GM12892 (cell line): ENCODE data around the gene STARD9.
"Not testable (repeated sequence)": the region's sequence is repeated elsewhere in the genome, so short reads cannot be mapped to it uniquely, and the experiment has no call there.

ENCODE experiments used
- DNase-seq: peaks from one replicate; pipeline ENCODE4 v3.0.0; 2011; ENCODE audit not compliant: insufficient read length
- FAIRE-seq: peaks from 2 replicates; lab custom pipeline; 2011; peaks lifted over from hg19 to GRCh38; lab: Jason Lieb, UNC
- POLR2A ChIP-seq: IDR thresholded peaks from 2 replicates; pipeline ENCODE4 v1.6.1; 2011; ENCODE audit warnings: low read depth, low read length, control low read depth
- POLR2AphosphoS5 ChIP-seq: IDR thresholded peaks from 2 replicates; pipeline ENCODE4 v1.6.1; 2011; ENCODE audit warnings: low read depth, low read length, control low read depth
- TAF1 ChIP-seq: IDR thresholded peaks from 2 replicates; pipeline ENCODE4 v1.6.1; 2011; ENCODE audit warnings: low read depth, mild to moderate bottlenecking, control low read depth, low read length, borderline replicate concordance

STARD9 gene

DNA sequence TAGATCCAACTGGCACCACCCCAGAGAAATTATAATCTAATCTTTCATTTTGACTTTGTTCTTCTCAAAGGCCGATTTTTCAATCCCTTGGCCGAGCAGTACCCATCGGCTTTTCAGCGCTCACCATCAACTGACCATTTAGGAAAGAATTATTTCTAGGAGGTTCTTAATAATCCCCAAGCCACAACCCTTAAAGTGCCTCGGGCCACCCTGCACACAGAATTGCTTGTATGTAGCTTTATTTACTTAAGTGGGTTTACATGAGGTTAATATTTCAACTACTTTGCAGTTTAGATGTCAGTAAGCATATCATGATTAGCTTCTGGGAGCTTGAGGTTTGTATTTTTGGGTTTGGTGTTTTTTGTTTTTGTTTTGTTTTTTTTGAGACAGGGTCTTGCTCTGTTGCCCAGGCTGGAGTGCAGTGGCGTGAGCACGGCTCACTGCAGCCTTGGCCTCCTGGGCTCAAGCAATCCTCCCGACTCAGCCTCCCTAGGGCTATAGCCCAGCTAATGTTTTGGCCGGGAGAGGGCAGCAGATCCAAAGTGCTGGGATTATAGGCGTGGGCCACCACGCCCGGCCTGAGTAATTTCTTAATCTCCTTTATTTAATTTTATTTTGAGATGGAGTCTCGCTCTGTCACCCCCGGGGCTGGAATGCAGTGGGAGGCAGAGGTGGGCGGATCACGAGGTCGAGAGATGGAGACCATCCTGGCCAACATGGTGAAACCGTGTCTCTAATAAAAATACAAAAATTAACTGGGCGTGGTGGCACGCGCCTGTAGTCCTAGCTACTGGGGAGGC lies 162.3 kb downstream of the STARD9 start:
- TF ChIP-seq POLR2AphosphoS5 (no peak), POLR2A (no peak), TAF1 (no peak)
- peak; percentile 5 for FAIRE-seq
- no peak for DNase-seq

DNA sequence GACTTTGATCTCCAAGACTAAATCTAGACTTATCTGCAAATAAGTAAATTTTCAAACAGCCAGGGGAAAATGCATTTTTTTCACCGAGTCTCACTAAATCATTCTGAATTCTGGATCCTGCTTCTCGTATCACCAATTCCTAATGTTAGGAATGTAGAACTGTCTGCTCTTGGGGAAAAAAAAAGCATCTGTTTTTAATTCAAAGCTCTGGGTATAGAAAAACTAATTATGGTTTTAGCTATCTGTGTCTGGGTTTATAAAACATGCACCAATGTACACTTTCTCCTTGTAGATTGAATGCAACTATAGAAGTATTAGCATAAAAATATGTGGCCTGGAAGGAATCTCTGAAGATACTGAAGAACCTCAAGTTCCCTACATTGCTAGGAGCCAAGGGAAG lies 166.3 kb downstream of the STARD9 start:
- DNase-seq (no peak), FAIRE-seq (no peak)
- TF ChIP-seq POLR2A (no peak), POLR2AphosphoS5 (no peak), TAF1 (no peak)

DNA sequence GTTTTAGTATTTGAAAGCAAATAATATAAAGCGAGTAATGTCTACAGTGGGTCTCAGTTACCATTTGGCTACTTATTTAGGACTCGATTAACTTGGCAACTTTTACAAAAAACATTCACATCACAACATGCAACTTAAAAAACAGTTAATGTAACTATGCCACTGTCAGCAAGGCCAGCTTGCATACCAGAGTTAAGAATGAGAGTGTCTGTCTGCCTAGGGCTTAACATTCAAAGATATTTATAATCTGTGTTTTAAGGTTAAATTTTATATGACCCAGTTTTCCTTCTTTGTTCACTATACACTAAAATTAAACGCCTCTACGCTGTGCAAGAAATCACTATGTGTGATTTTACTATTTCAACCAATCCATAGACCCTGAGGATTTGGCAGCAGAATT lies 166.7 kb downstream of the STARD9 start:
- no peak for FAIRE-seq
- no peak for DNase-seq

DNA sequence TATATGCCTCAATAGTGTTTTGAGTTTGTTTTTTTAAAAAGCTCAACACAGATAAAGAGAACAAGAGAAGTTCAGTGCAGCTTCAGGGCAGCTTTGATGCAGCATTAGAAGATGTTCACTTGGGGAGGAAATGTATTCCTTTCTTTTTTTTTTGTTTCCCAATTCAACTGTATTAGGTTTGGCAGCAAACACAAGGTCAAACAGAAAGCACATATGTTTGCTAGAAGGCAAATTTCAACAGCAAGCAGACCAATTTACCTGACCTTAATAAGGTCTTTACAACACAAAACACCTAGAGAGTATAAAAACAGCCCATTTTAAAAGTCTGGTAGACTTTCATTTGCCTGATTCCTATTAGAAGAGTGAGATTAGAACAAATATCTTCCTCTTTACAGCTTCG lies 168.8 kb downstream of the STARD9 start:
- TF ChIP-seq POLR2AphosphoS5, result no peak
- TF ChIP-seq TAF1, result no peak
- TF ChIP-seq POLR2A, result no peak
- FAIRE-seq, result no peak
- no peak for DNase-seq

More for the DNA sequence above, 166.7 kb downstream of the STARD9 start:
- TF ChIP-seq POLR2AphosphoS5 (no peak), POLR2A (no peak), TAF1 (no peak)

DNA sequence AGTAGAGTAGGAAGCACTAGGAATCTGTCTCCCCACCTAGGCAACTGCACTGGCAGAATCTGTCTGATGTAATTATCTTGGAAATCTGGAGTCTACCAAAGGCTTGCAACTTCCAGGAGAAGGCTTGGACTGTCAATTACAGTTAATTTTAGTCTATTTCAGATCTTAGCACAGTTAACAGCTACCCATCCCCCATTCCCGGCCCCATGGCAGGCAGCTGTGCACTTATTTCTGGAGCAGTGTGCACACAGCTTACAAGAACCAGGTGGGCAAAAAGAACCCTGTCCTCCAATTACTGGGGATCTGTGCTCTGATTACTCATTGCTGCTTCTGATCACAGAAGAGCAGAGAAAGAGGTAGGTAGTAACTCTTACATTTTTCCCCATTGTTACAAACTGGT lies 173.9 kb downstream of the STARD9 start:
- no peak for DNase-seq

DNA sequence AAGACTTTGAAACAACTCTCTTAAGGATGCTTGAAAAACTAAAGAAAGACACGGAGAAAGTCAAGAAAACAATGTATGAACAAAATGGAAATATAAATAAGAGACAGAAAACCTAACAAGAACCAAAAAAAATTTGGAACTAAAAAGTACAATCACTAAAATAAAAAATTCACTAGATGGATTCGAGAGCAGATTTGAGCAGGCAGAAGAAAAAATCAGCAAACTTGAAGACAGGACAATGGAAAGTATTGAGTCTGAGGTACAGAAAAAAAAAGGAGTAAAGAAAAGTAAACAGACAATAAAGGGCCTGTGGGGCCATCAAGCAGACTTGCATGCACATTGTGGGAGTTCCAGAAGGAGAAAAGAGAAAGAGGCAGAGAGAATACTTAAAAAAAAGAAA lies 174.9 kb downstream of the STARD9 start:
- DNase-seq (no peak), FAIRE-seq (no peak)
- TF ChIP-seq TAF1, result no peak

More for the DNA sequence above, 173.9 kb downstream of the STARD9 start:
- no peak for FAIRE-seq
- TF ChIP-seq POLR2A, result no peak
- no peak for TF ChIP-seq TAF1
- TF ChIP-seq POLR2AphosphoS5, result no peak

DNA sequence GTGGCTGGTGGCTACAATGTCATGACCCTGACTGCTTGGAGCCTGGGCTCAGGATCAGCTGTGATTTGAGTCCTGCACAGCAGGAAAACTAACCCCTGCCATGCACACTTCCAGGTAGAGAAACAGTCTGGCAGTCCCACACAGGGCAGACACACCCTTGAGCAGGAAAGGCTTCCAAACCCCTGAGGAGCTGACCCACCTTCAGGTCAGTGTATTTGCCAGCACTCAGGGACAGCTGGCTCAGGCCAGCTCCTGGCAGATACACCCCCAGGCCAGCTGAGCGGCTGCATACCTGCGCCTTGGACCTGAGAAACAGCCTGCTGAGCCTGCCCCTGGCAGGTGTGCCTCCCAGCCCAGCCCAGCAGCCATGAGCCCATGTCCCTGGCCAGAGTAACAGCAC lies 183.7 kb downstream of the STARD9 start:
- no peak for TF ChIP-seq POLR2AphosphoS5
- DNase-seq (no peak), FAIRE-seq (no peak)

DNA sequence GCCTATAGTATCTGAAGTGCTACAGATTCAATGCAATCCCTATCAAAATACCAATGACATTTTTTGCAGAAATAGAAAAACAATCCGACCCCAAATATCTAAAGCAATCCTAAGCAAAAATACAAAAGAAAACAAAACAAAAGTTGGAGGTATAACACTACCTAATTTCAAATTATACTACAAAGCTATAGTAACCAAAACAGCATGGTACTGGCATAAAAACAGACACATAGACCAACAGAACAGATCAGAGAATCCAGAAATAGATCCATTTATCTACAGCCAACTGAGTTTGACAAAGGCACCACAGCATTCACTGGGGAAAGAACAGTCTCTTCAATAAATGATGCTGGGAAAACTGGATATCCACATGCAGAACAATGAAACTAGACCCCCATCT lies 185.4 kb downstream of the STARD9 start:
- FAIRE-seq, result no peak
- no peak for DNase-seq
- no peak for TF ChIP-seq POLR2AphosphoS5
- TF ChIP-seq POLR2A, result no peak
- TF ChIP-seq TAF1, result no peak

DNA sequence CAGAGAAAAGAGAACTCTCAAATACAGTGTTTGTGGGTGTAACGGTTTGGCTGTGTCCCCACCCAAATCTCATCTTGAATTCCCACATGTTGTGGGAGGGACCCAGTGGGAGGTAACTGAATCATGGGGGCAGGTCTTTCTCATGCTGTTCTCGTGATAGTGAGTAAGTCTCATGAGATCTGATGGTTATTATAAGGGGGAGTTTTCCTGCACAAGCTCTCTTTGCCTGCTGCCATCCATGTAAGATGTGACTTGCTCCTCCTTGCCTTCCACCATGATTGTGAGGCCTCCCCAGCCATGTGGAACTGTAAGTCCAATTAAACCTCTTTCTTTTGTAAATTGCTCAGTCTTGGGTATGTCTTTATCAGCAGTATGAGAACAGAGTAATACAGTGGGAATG lies 186.4 kb downstream of the STARD9 start:
- not testable (repeated sequence) for DNase-seq, FAIRE-seq

DNA sequence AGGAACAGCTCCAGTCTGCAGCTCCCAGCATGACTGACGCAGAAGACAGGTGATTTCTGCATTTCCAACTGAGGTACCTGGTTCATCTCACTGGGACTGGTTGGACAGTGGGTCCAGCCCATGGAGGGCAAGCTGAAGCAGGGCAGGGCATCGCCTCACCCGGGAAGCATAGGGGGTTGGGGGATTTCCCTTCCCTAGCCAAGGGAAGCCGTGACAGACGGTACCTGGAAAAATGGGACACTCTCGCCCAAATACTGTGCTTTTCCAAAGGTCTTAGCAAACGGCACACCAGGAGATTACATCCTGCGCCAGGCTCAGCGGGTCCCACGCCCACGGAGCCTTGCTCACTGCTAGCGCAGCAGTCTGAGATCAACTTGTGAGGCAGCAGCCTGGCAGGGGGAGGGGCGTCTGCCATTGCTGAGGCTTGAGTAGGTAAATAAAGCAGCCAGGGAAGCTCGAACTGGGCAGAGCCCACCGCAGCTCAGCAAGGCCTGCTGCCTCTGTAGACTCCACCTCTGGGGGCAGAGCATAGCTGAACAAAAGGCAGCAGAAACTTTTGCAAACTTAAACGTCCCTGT lies 188.8 kb downstream of the STARD9 start:
- FAIRE-seq, DNase-seq: not testable (repeated sequence)

DNA sequence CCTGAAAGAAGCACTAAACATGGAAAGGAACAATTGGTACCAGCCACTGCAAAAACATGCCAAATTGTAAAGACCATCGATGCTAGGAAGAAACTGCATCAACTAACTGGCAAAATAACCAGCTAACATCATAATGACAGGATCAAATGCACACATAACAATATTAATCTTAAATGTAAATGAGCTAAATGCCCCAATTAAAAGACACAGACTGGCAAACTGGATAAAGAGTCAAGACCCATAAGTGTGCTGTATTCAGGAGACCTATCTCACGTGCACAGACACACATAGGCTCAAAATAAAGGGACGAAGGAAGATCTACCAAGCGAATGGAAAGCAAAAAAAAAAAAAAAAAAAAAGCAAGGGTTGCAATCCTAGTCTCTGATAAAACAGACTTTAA lies 190.7 kb downstream of the STARD9 start:
- FAIRE-seq, DNase-seq: not testable (repeated sequence)
